Neural progenitor cell (in vitro differentiated cells): ENCODE data around the gene RTN4RL1.
A peak's percentile ranks its signal among the peaks of the same experiment; 100 is the strongest.

Source experiments
- EZH2 ChIP-seq: fragments of 200-600 bp; sonication (generic); IDR thresholded peaks from 2 replicates; pipeline ENCODE4 v1.6.1; 2017; ENCODE audit warnings: antibody characterized with exemption, mild to moderate bottlenecking, moderate library complexity
- EZH2phosphoT487 ChIP-seq: fragments of 200-600 bp; sonication (generic); IDR thresholded peaks from 2 replicates; pipeline ENCODE4 v1.6.1; 2017; ENCODE audit warnings: antibody characterized with exemption
- TF ChIP-seq, protein P1 (sequence below): fragments of 200-600 bp; sonication (generic); IDR thresholded peaks from 2 replicates; pipeline ENCODE4 v1.5.1; 2017; ENCODE audit warnings: antibody characterized with exemption, mild to moderate bottlenecking

DNA sequence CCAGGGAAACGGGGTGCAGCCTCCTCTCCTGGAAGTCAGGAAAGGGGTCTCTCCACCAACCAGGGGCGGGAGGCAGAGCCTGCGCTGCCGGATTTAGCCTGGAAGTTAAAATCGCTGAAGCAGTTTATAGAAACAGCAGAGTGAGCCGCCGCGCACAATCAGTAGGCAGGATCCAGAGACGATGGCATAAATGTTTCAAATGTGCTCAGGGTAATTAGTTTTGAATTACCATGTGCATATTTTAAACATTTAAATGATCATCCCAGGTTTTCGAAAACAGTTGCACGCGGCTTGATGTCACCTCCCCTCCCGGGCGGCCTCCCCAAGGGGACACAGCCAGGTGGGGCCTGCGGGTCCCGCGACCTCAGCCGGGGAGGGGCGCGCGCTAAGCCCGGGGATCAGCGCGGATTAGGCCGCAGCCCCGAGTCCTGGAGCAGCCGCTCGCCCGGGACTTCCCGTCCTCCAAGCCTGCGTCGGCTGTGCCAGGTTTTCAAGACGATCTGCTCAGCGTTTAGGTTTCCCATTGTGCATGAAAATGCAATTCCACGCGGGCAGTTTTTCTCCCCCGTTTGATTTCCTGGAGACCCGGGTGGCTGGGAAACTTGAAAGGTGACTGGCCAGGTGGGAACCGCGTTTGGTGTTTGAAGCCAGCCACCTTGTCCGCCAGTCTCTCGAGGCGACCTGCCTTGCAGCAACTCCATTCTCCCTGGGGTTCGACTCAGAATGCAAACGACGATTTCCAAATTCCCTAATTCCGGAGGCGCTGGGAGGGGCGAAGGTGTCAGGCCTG lies 117.0 kb downstream of the RTN4RL1 start:
- TF ChIP-seq, protein P1, sequence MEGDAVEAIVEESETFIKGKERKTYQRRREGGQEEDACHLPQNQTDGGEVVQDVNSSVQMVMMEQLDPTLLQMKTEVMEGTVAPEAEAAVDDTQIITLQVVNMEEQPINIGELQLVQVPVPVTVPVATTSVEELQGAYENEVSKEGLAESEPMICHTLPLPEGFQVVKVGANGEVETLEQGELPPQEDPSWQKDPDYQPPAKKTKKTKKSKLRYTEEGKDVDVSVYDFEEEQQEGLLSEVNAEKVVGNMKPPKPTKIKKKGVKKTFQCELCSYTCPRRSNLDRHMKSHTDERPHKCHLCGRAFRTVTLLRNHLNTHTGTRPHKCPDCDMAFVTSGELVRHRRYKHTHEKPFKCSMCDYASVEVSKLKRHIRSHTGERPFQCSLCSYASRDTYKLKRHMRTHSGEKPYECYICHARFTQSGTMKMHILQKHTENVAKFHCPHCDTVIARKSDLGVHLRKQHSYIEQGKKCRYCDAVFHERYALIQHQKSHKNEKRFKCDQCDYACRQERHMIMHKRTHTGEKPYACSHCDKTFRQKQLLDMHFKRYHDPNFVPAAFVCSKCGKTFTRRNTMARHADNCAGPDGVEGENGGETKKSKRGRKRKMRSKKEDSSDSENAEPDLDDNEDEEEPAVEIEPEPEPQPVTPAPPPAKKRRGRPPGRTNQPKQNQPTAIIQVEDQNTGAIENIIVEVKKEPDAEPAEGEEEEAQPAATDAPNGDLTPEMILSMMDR: no peak
- TF ChIP-seq EZH2phosphoT487 (peak; percentile 48), EZH2 (no peak)
